HG03097 (cell line): ENCODE results near the gene TASP1.
"Not testable (repeated sequence)": the region's sequence is repeated elsewhere in the genome, so short reads cannot be mapped to it uniquely, and the experiment has no call there.

Experiments
- ATAC-seq: cut with Tn5 transposase; IDR thresholded peaks from one replicate; pipeline ENCODE4 v1.9.1; 2021; ENCODE audit not compliant: unreplicated experiment, low FRiP score

TASP1 gene

DNA sequence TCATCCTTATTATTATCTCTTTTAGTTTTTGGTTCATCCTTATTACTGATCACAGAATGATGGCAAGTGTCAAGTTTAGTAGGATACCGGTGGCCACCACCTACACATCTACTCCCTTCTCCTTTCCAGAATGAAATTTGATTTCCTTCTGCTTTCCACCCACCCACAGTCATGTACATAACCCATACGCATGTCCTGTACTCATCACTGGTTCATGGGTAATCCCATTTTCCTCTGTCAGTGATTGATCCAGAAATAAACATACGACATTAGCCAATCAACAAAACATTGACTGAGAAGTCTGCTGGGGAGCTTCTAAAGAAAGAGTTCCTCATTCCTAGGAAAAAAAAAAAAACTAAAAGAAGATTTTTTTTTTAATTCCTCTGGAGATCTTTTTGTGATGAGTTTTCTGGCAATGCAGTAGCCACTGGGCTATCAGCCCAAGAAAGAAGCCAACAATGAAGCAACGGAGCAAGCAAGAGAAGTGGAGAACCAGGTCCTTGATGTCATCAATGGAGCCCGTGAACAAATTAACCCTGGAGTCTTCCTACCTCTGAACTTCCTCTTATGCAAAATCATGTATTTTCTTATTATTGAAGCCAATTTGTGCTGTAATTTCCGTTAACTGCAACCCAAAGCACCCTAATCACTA is 127.8 kb downstream of the TASP1 start:
- ATAC-seq, result no peak

GRCh38 chr20:13507646-13508045 is 131.1 kb downstream of the TASP1 start:
- no peak for ATAC-seq

- no peak for ATAC-seq
Observed at GRCh38 chr20:13501500-13501899, 137.2 kb downstream of the TASP1 start.

GRCh38 chr20:13494019-13494418 is 144.7 kb downstream of the TASP1 start:
- no peak for ATAC-seq

GRCh38 chr20:13493143-13493542 is 145.6 kb downstream of the TASP1 start:
- ATAC-seq, result no peak

DNA sequence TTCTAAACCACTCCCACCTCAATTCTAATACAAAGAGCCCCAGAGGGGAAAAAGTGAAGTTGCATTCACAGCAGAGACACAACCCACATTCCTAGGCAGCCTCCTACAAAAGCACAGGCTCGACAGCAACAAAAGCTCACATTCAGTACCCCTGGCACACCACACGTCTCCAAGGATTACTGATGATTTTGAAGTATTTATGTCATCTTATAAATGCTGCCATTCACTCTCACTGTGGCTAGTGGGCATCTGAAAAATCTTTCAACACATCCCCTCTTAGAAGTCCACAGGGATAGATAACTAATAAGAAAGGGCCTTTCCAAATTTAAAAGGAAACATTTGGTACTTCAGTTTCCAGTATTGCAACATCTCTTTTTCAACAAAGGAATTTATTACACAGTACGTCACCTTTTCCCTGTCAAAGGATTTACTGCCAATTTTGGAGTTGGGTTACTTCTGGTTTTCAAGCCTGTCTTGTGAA is 146.7 kb downstream of the TASP1 start:
- no peak for ATAC-seq

- no peak for ATAC-seq
Observed at GRCh38 chr20:13487202-13487601, 151.5 kb downstream of the TASP1 start.

- ATAC-seq, result no peak
Observed at GRCh38 chr20:13486694-13487093, 152.0 kb downstream of the TASP1 start.

- no peak for ATAC-seq
Observed at GRCh38 chr20:13485576-13485975, 153.2 kb downstream of the TASP1 start.

DNA sequence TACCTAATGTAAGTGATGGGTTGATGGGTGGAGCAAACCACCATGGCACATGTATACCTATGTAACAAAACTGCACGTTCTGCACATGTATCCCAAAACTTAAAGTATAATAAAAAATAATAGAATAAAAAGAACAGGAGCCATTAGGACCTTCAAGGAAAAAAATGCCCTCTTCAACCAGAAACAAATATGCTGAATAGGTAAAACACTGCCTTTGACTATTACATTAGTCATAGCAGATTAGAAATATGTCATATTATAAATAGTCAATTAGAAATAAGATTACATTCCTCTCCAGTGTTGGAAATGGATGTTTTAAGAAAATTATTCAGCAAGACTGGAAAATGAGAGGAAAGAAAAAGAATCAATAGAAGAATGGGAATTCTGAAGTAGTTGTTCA is 153.7 kb downstream of the TASP1 start:
- not testable (repeated sequence) for ATAC-seq

GRCh38 chr20:13483472-13483871 is 155.3 kb downstream of the TASP1 start:
- not testable (repeated sequence) for ATAC-seq

DNA sequence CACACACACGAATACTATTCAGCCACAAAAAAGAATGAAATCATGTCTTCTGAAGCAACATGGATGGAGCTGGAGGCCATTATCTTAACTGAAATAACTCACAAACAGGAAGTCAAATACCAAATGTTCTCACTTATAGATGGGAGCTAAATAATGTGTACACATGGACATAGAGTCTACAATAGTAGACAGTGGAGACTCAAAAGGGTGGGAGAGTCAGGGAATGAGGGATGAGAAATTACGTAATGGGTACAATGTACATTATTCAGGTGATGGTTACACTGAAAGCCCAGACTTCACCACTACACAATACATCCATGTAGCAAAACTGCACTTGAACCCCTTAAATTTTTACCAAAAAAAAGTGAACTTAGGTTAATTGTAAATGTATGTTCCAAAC is 160.4 kb downstream of the TASP1 start:
- ATAC-seq, result no peak

- ATAC-seq, result no peak
Observed at GRCh38 chr20:13474467-13474866, 164.3 kb downstream of the TASP1 start.

- no peak for ATAC-seq
Observed at GRCh38 chr20:13469262-13469661, 169.5 kb downstream of the TASP1 start.

DNA sequence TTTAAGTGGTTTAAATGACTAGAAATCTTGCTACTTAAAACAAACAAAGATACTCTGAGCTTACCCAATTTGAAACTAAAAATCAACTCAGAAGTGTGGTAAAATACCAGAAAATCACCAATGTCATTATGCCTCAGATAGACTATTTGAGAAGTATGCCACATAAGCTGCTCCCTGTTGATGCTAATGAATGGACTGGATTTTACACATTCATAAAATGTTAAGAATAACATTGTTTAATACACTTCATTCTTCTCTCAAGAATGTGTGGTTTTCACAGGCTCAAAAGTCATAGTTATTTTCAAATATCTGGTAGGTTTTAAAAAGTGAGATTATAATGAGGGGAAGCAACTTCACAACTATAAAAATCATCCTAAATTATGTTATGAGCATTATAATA is 170.6 kb downstream of the TASP1 start:
- no peak for ATAC-seq

GRCh38 chr20:13464702-13465101 is 174.0 kb downstream of the TASP1 start:
- ATAC-seq, result no peak

DNA sequence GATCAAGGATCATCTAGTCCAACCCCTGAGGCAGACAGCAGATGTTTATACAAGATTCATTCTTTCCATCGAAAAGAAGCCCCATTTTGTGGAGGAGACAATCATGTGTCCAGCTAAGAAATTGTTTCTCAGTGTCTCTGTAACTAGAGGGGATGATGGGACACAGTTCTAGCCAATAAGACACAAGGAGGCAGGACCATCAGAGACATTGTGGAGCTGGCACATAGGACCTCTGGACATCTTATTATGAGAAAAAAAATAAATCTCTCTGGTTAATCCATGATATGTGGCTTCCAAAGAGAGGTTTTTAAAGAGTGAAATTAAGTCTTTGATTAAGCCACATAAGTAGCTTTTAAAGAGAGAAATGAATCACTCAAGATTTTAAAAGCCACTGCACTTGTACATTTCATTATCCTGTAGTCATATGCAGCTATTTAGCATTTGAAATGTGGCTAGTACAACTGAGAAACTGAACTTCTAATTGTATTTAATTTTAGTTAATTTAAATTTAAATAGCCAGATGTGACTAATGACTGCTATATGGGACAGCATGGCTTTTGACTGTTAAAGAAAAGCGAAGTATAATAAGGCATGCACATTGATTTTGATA is 176.8 kb downstream of the TASP1 start:
- no peak for ATAC-seq

GRCh38 chr20:13458860-13459451 is 179.8 kb downstream of the TASP1 start:
- no peak for ATAC-seq

- no peak for ATAC-seq
Observed at GRCh38 chr20:13457487-13457886, 181.2 kb downstream of the TASP1 start.

DNA sequence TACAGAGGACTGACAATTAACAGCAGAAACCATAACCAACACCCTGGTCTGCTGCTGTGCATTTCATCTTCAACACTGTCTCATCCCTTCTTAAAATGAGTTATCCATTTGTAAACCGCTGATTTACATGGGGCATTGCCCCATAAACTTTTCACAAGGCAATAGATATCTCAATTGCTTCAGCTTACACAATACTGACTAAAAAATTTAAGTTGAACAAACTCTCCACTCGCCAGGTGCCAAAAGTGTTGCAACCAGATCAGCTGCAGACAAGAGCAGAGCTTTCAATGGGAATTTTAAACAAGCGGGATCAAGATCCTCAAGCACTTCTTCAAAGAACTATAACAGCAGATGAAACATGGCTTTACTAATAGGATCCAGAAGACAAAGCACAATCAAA is 183.0 kb downstream of the TASP1 start:
- ATAC-seq, result no peak

GRCh38 chr20:13453367-13453766 is 185.4 kb downstream of the TASP1 start:
- ATAC-seq, result no peak
